ENCODE results near the gene ASAP2.

DNA sequence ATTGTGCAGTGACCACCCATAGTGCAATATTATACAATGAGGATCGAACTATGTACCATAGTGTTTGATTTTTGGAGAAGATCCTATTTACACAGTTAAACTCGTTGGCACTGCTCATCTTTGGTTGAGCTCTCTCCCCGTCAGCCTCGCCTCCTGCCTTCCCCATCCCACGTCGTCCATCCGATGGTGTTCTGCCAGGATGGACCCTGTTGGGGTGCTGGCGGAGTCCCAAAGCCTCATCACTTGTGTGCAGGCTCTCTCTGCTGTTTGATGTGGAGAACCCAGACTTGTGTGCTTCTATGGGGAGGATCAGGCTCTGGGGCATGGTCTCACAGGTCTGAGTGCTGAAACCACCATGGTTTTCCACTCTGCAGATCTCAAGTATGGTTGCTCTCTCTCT is 131.3 kb downstream of the ASAP2 start:
- TF ChIP-seq CTCF (IDR thresholded peaks at IDR 0.05) (no peak), EZH2 (IDR thresholded peaks at IDR 0.05; ENCODE audit: borderline replicate concordance, insufficient read depth, low read depth, low read length, poor library complexity, severe bottlenecking) (no peak)
